MCF 10A (cell line): ENCODE measurements around the gene NACA2. TPM values are rescaled to one million over a fixed set of nuclear protein-coding genes. Genes with fewer than 3 reads are reported as not detected.
"Not testable (repeated sequence)": the region's sequence is repeated elsewhere in the genome, so short reads cannot be mapped to it uniquely, and the experiment has no call there.

Source experiments
- BruUV-seq: library from RNA; stranded (reverse); fragments of 400-500 nt; replicated peaks from 2 replicates; lab custom pipeline; 2021; lab: Mats Ljungman, UMichigan
- CTCF ChIA-PET: fragments of 300-600 bp; sonication (Branson Sonifier 250); formaldehyde crosslinking; extraction: SDS; loops from one replicate; lab custom pipeline; 2021; ENCODE audit warnings: antibody characterized with exemption, inconsistent platforms; lab: Yijun Ruan, JAX
- POLR2A ChIA-PET: fragments of 300-600, 350-650 bp; sonication (Branson Sonifier 250); formaldehyde crosslinking; extraction: SDS; loops from one replicate; lab custom pipeline; 2020; ENCODE audit warnings: antibody characterized with exemption, inconsistent platforms; lab: Yijun Ruan, JAX
- DNase-seq: peaks from one replicate; pipeline ENCODE4 v3.0.0-alpha.2; 2018; ENCODE audit not compliant: unreplicated experiment
- H3K27ac Mint-ChIP-seq: one replicate; pipeline ENCODE4 v1.8.0; 2022; ENCODE audit warnings: mild to moderate bottlenecking, low read depth, mixed read lengths; ENCODE audit not compliant: unreplicated experiment
- H3K27me3 Mint-ChIP-seq: one replicate; pipeline ENCODE4 v1.8.0; 2022; ENCODE audit warnings: mixed read lengths; ENCODE audit not compliant: insufficient read depth, unreplicated experiment
- H3K36me3 Mint-ChIP-seq: one replicate; pipeline ENCODE4 v1.8.0; 2022; ENCODE audit warnings: mild to moderate bottlenecking, moderate library complexity, mixed read lengths; ENCODE audit not compliant: insufficient read depth, unreplicated experiment
- H3K4me1 Mint-ChIP-seq: one replicate; pipeline ENCODE4 v1.8.0; 2022; ENCODE audit warnings: mixed read lengths; ENCODE audit not compliant: insufficient read depth, unreplicated experiment
- H3K4me3 Mint-ChIP-seq: one replicate; pipeline ENCODE4 v1.8.0; 2022; ENCODE audit warnings: mild to moderate bottlenecking, moderate library complexity, mixed read lengths; ENCODE audit not compliant: unreplicated experiment
- H3K9me3 Mint-ChIP-seq: one replicate; pipeline ENCODE4 v1.8.0; 2022; ENCODE audit warnings: mixed read lengths; ENCODE audit not compliant: unreplicated experiment
- CTCF ChIP-seq: fragments of 200-600 bp; IDR thresholded peaks from one replicate; pipeline ENCODE4 v1.8.0; 2022; ENCODE audit warnings: antibody characterized with exemption, mild to moderate bottlenecking; ENCODE audit not compliant: unreplicated experiment
- intact Hi-C: fragments of 100-400 bp; cut with micrococcal nuclease; formaldehyde crosslinking; loops from 2 replicates; pipeline ENCODE4 v1.14.1; 2022
- total RNA-seq: library from RNA; stranded (reverse); gene quantifications from 2 replicates; pipeline ENCODE4 v1.2.3, GENCODE V29; 2022

Gene NACA2
- total RNA-seq, 1 experiment from 2014 or later = not detected

GRCh38 chr17:61634942-61635538 is 44.0 kb upstream of the NACA2 start:
- no peaks in the 10 kb centered on the region for H3K4me1 Mint-ChIP-seq
- H3K27ac Mint-ChIP-seq = no peak overlapping the region
- no peak for TF ChIP-seq CTCF
- CTCF ChIA-PET = interaction anchor here (0.6 to 5.7 kb wide), 12 partner anchors 13 to 222 kb away, joined by 3 to 59 read pairs (median 4); no protein-coding TSS in a partner anchor
- no peak overlapping the region for H3K4me3 Mint-ChIP-seq
- H3K27me3 Mint-ChIP-seq = no peaks in the 10 kb centered on the region
- DNase-seq = no peak
- POLR2A ChIA-PET = interaction anchor here (0.5 to 1.8 kb wide), 4 partner anchors 11 to 202 kb away, joined by 3 to 5 read pairs (median 4); no protein-coding TSS in a partner anchor
- intact Hi-C loops = no loop called here
- no peaks in the 10 kb centered on the region for H3K9me3 Mint-ChIP-seq
- H3K36me3 Mint-ChIP-seq = no peaks in the 10 kb centered on the region
- BruUV-seq = no TSS peak

- intact Hi-C loops = no loop called here
- H3K4me1 Mint-ChIP-seq = no peaks in the 10 kb centered on the region
These were observed 43.1 kb upstream of the NACA2 start for GRCh38 chr17:61634011-61634539.

GRCh38 chr17:61632826-61633225 is 41.8 kb upstream of the NACA2 start:
- no peaks in the 10 kb centered on the region for H3K27me3 Mint-ChIP-seq
- H3K9me3 Mint-ChIP-seq = no peaks in the 10 kb centered on the region
- ChIA-PET POLR2A (no interaction called here), CTCF (no interaction called here)
- H3K4me3 Mint-ChIP-seq = no peak overlapping the region
- H3K36me3 Mint-ChIP-seq = no peaks in the 10 kb centered on the region
- BruUV-seq = no TSS peak
- no peak for TF ChIP-seq CTCF
- no peak overlapping the region for H3K27ac Mint-ChIP-seq
- DNase-seq = no peak
- intact Hi-C loops = no loop called here
- no peaks in the 10 kb centered on the region for H3K4me1 Mint-ChIP-seq

More at GRCh38 chr17:61634011-61634539, 43.1 kb upstream of the NACA2 start:
- CTCF ChIA-PET = interaction anchor here (2.5 to 5.7 kb wide), 3 partner anchors 200 to 209 kb away, joined by 18 to 59 read pairs (median 28); no protein-coding TSS in a partner anchor
- Mint-ChIP-seq H3K9me3 (no peaks in the 10 kb centered on the region), H3K27ac (no peak overlapping the region), H3K27me3 (no peaks in the 10 kb centered on the region), H3K36me3 (no peaks in the 10 kb centered on the region), H3K4me3 (no peak overlapping the region)
- POLR2A ChIA-PET = interaction anchor here (1.2 kb wide), 1 partner anchor 200 kb away, joined by 5 read pairs; no protein-coding TSS in a partner anchor
- no peak for DNase-seq
- BruUV-seq = no TSS peak
- no peak for TF ChIP-seq CTCF

GRCh38 chr17:61631800-61632199 is 40.8 kb upstream of the NACA2 start:
- DNase-seq = no peak
- BruUV-seq = no TSS peak
- Mint-ChIP-seq H3K4me3 (no peak overlapping the region), H3K36me3 (no peaks in the 10 kb centered on the region), H3K27me3 (no peaks in the 10 kb centered on the region), H3K27ac (no peak overlapping the region), H3K4me1 (no peaks in the 10 kb centered on the region), H3K9me3 (no peaks in the 10 kb centered on the region)
- intact Hi-C loops = no loop called here
- TF ChIP-seq CTCF = no peak
- POLR2A ChIA-PET = no interaction called here
- CTCF ChIA-PET = interaction anchor here (2.2 kb wide), 1 partner anchor 205 kb away, joined by 16 read pairs; no protein-coding TSS in a partner anchor

GRCh38 chr17:61628158-61628557 is 37.1 kb upstream of the NACA2 start:
- POLR2A ChIA-PET, H3K4me3 Mint-ChIP-seq, H3K27me3 Mint-ChIP-seq, intact Hi-C loops, DNase-seq, H3K27ac Mint-ChIP-seq, BruUV-seq, H3K9me3 Mint-ChIP-seq, H3K36me3 Mint-ChIP-seq, H3K4me1 Mint-ChIP-seq: not testable (repeated sequence)
- CTCF ChIA-PET = interaction anchor here (1.6 kb wide), 1 partner anchor 209 kb away, joined by 8 read pairs; no protein-coding TSS in a partner anchor
